Muscle of arm (tissue), 12 donors: ENCODE data around the gene SEMA4G. TPM values are rescaled to one million over a fixed set of nuclear protein-coding genes. Genes with fewer than 3 reads are reported as not detected.
"Not testable (repeated sequence)": the region's sequence is repeated elsewhere in the genome, so short reads cannot be mapped to it uniquely, and the experiment has no call there.

Experiments used
- DNase-seq: peaks from one replicate; pipeline ENCODE4 v3.0.0-alpha.2; 2013
- polyA plus RNA-seq, 12 donors: library from polyadenylated mRNA; unstranded; fragments of 120-200 nt; gene quantifications; one replicate each; pipeline ENCODE4 v1.2.1, GENCODE V29; 2013; ENCODE audit not compliant: insufficient read length in 12 of 12

Gene SEMA4G
- polyA plus RNA-seq, 12 donors = 5.1 to 64.2 (median 6.4) TPM; not detected in 1

DNA sequence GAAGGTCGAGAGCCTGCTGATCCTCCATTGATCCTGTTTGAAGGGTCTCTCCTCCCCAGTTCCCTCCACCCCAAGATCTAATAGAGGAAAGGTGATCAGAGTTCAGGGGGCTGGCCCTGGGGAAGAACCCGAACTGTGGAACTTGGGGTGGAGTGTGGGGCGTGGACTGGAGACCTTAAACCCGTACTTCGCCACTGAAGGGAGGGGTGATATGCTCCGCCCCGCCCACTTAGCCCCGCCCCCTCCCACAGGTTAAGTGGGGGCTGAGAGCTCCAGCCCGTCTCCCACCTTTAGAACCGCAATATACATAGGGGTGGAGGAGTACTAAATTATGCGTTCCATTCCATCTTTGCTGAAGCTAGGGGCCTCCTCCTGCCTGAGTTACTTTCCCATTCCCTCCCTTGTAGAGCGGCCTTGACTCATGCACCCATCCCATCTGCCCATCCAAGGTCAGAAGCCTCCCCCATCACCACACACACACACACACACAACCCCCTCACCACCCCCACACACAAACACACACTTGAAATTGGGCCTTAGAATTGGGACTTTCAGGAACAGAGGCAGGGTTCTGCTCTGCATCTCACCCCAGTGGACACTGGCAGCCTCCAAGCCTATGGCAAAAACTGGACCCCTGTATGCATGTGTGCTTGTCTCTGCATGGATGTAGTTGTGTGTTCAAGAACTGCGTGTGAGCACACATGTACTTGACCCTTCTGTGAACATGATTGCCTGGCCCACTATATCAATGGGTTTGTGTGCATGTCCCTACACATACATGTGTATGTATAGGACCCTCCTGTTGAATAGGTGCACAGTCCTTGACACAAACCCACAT lies 991 bp downstream of the SEMA4G start:
- no peak for DNase-seq

GRCh38 chr10:100970914-100971811 lies 1.9 kb downstream of the SEMA4G start:
- DNase-seq = no peak

- no peak for DNase-seq
These were observed 3.0 kb downstream of the SEMA4G start for GRCh38 chr10:100972115-100972903.

- DNase-seq = no peak
These were observed 3.7 kb downstream of the SEMA4G start for GRCh38 chr10:100972904-100973535.

DNA sequence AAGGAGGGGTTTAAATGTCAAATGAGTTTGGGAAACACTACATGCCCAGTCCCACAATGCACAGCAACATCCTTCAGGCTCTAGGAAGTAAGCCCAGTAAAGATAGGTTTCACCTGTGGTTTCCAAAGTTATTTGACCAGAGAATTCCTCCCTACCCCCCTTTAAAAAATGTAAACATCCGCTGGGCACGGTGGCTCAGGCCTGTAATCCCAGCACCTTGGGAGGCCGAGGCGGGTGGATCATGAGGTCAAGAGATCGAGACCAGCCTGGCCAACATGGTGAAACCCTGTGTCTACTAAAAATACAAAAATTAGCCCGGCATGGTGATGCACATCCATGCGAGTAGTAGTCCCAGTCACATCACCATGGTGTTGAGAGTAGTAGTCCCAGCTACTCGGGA lies 6.1 kb downstream of the SEMA4G start:
- not testable (repeated sequence) for DNase-seq

GRCh38 chr10:100976906-100977305 lies 7.6 kb downstream of the SEMA4G start:
- DNase-seq = no peak

- DNase-seq = no peak
These were observed 8.1 kb downstream of the SEMA4G start for GRCh38 chr10:100977436-100977835.

- DNase-seq = no peak
These were observed 9.0 kb downstream of the SEMA4G start for GRCh38 chr10:100978121-100978900.

GRCh38 chr10:100978901-100979195 lies 9.5 kb downstream of the SEMA4G start:
- no peak for DNase-seq

DNA sequence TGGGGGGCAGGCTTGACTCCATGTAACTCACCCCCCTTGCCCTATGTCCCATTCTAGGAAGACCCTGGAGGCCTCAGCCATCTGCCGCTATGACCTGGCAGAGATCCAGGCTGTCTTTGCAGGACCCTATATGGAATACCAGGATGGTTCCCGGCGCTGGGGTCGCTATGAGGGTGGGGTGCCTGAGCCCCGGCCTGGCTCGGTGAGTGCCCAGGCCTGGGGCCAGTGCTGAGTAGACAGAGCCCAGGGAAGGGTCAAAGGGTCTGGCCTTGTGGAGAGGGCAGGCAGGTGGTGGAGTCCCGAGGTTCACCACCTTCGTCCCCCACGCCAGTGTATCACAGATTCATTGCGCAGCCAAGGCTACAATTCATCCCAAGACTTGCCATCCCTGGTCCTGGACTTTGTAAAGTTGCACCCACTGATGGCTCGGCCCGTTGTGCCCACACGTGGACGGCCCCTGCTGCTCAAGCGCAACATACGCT lies 10.5 kb downstream of the SEMA4G start:
- DNase-seq = no peak

- no peak for DNase-seq
These were observed 11.0 kb downstream of the SEMA4G start for GRCh38 chr10:100980311-100980710.

GRCh38 chr10:100980711-100981110 lies 11.4 kb downstream of the SEMA4G start:
- DNase-seq = no peak

DNA sequence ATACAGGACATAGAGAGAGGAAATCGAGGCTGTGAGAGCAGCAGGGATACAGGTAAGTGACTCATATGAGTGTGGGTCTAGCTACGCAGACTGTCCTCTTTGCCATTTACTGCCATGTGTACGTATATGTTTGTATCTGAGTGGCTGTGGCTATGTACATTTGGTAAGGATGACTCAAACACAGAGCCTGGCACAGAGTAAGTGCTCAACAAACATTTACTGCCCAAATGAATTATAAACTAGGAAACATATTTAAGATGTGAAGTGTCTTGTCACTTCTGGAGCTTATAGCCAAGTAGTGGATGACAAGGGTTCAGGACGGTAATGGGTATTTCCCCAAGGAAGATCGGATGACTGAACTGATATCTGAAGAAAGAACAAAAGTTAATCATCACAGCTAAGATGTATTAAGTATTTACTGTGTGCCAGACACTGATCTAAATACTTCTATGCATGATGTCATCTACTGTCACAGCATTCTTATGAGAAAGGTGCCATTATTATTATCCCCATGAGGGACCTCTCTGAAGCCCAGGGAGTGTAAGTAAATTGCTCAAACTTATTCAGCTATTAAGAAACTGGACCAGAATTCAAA lies 12.0 kb downstream of the SEMA4G start:
- no peak for DNase-seq

DNA sequence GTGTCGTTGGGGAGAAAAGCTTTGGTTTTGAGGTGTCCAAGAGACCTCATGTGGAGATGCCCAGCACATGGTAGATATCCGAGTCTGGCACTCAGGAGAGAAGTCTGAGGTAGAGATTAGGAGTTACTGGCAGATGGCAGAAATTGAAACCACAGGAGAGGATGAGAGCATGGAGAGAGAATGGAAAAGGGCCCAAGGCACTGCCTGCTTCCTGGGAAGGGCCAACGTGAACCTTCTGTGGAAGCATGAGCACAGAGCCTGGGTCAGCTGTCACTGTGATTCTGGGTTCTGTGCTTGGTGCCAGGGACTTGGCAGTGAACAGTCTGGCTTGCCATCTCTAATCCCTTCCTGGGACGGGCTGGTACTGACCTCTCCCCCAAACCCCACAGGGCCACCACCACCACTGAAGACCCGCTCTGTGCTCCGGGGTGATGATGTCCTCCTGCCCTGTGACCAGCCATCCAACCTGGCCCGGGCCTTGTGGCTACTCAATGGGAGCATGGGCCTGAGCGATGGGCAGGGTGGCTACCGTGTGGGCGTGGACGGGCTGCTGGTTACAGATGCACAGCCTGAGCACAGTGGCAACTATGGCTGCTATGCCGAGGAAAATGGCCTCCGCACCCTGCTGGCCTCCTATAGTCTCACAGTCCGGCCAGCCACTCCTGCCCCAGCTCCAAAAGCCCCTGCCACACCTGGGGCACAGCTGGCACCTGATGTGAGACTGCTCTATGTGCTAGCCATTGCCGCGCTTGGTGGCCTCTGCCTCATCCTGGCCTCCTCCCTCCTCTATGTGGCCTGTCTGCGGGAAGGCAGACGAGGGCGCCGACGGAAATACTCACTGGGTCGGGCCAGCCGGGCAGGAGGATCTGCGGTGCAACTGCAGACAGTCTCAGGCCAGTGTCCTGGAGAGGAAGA lies 13.9 kb downstream of the SEMA4G start:
- DNase-seq = no peak

- no peak for DNase-seq
These were observed 14.8 kb downstream of the SEMA4G start for GRCh38 chr10:100983868-100984671.

DNA sequence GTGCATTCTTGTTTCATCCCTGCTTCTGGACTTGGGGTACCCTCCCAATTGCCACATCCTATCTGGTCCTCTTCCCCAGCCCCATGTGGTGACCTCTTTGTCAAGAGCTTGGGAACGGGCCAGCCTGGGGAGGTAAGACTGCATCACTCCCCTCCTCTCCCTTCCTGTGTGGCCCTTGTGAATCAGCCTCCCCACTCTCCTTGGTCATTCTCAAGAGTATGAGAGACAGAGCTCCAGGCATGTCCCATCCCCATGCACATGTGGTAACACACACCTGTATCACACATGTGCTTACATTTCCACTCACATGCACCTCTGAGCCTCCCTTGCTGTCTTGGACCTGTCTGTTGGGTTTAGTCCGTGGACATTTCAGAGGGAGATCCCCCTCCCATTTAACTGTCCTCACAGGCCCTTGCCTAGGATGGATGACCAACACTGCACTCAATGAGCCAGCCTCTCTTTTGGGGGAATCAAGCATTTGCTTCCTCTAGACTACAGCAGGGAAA lies 15.4 kb downstream of the SEMA4G start:
- DNase-seq = no peak

DNA sequence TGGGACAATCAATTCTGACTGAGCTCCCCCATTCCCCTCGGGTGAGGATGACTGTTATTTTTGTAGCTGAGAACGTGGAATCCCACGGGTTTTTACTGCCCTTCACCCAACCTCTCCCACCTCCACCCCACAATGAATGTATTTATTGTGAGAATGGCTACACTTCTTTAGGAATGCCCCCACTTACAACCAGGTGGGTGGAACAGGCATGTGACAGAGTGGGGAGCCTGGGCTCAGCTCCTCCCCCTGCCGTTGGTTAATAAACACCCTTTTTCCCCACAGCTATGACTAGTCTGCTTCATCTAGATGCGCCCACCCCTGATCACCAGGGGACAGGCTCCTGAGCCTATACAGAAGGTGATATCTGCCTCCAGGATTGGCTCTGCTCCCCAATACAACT lies 16.0 kb downstream of the SEMA4G start:
- no peak for DNase-seq

DNA sequence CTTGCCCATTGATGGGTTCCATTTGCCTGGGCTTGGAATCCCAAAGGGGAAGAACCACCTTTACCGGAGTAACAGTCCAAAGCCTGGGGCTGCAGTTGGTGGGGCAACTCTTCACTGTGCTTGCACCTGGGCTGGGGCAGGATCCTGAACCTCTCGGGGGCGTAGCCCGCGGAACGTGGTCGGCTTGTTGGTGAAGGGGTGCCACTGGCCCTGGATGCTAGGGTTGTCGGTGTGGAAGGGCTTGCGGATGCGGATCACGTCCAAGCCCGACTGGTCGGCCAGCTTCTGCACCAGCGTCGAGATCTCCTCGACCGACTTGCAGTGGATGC lies 17.3 kb downstream of the SEMA4G start:
- DNase-seq = no peak
